HG03442 (cell line): ENCODE results near the gene RAB27A.
"Not testable (repeated sequence)": the region's sequence is repeated elsewhere in the genome, so short reads cannot be mapped to it uniquely, and the experiment has no call there.

Experiments
- ATAC-seq: cut with Tn5 transposase; IDR thresholded peaks from one replicate; pipeline ENCODE4 v1.9.1; 2021; ENCODE audit warnings: mild to moderate bottlenecking, moderate library complexity; ENCODE audit not compliant: unreplicated experiment

Gene RAB27A

GRCh38 chr15:55289746-55290527 lies at the start of gene RAB27A:
Gene RAB27A, minus strand, starts transcription at chr15:55289813. Its CDS starts 54,879 bp downstream, at chr15:55234934.
- peak; percentile 66 for ATAC-seq

GRCh38 chr15:55337160-55337559 lies 47.5 kb upstream of the RAB27A start:
- ATAC-seq: no peak

GRCh38 chr15:55334997-55335396 lies 45.4 kb upstream of the RAB27A start:
- no peak for ATAC-seq

- no peak for ATAC-seq
Observed at GRCh38 chr15:55334371-55334770, 44.8 kb upstream of the RAB27A start.

- no peak for ATAC-seq
Observed at GRCh38 chr15:55327387-55327786, 37.8 kb upstream of the RAB27A start.

GRCh38 chr15:55322467-55322866 lies 32.9 kb upstream of the RAB27A start:
- ATAC-seq: no peak

GRCh38 chr15:55320963-55321362 lies 31.4 kb upstream of the RAB27A start:
- ATAC-seq: no peak

GRCh38 chr15:55320238-55320550 lies 30.6 kb upstream of the RAB27A start:
- ATAC-seq: no peak

GRCh38 chr15:55319537-55320237 lies 30.1 kb upstream of the RAB27A start:
- ATAC-seq: peak; percentile 44

GRCh38 chr15:55318588-55319494 lies 29.2 kb upstream of the RAB27A start, which contains the start of the genes PIGB and PIGBOS1:
Gene PIGB, plus strand, starts transcription at chr15:55319222. Its CDS starts 29 bp downstream, at chr15:55319251.
Gene PIGBOS1, minus strand, starts transcription at chr15:55319123. Its CDS starts 1,331 bp downstream, at chr15:55317792.
- peak; percentile 90 for ATAC-seq

- ATAC-seq: not testable (repeated sequence)
Observed at GRCh38 chr15:55302801-55303200, 13.2 kb upstream of the RAB27A start.

- ATAC-seq: no peak
Observed at GRCh38 chr15:55297315-55297714, 7.7 kb upstream of the RAB27A start.

GRCh38 chr15:55290528-55291057 lies 980 bp upstream of the RAB27A start:
- ATAC-seq: peak; percentile 76

- peak; percentile 29 for ATAC-seq
Observed at GRCh38 chr15:55289011-55289745, 435 bp downstream of the RAB27A start.

- no peak for ATAC-seq
Observed at GRCh38 chr15:55288006-55288717, 1.5 kb downstream of the RAB27A start.

- ATAC-seq: not testable (repeated sequence)
Observed at GRCh38 chr15:55286442-55287189, 3.0 kb downstream of the RAB27A start.

GRCh38 chr15:55284426-55284825 lies 5.2 kb downstream of the RAB27A start:
- ATAC-seq: no peak

- ATAC-seq: no peak
Observed at GRCh38 chr15:55283379-55284147, 6.0 kb downstream of the RAB27A start.
